Measurements from ENCODE around the gene VEPH1. TPM values are rescaled to one million over a fixed set of nuclear protein-coding genes. Genes with fewer than 3 reads are reported as not detected.

Gene VEPH1
- polyA plus RNA-seq, 1 of the 3 experiments (the other 2 are of a cell fraction), result 6.0 TPM

GRCh38 chr3:157542711-157543500 is 39.7 kb upstream of the VEPH1 start (continued):
- peak; percentile 35; the same call in 1 of the 2 replicates for TF ChIP-seq USF1 (IDR thresholded peaks at IDR 0.05; ENCODE audit: borderline replicate concordance, low read depth)
- no peak for TF ChIP-seq ELF1 (IDR thresholded peaks at IDR 0.05)
- no peak for TF ChIP-seq TEAD4 (IDR thresholded peaks at IDR 0.05; ENCODE audit: borderline replicate concordance, insufficient read depth)
- peak; percentile 42 for TF ChIP-seq CTCF (IDR thresholded peaks at IDR 0.05)

- Histone ChIP-seq H3K27me3 (ENCODE audit: insufficient read depth) (no peaks in the 10 kb centered on the region), H3K9ac (no peak overlapping the region), H3K36me3 (replicated peaks in 1 of 2; ENCODE audit: control insufficient read depth in 1 of 2, insufficient read depth in 2 of 2, low read length in 1 of 2) (no peaks in the 10 kb centered on the region), H3K27ac (ENCODE audit: low read depth in 2 of 2, low read length in 1 of 2) (no peak overlapping the region), H2AFZ (ENCODE audit: low read depth) (no peak overlapping the region), H3K9me2 (no peaks in the 10 kb centered on the region), H3K4me2 (no peak overlapping the region), H3K4me1 (ENCODE audit: control insufficient read depth in 1 of 2, insufficient read depth in 2 of 2, low read depth in 1 of 2, low read length in 1 of 2) (no peaks in the 10 kb centered on the region; a peak in 1 of 4 replicates), H3K4me3 (ENCODE audit: low read depth in 2 of 2, low read length in 1 of 2) (no peak overlapping the region), H3F3A (replicated peaks; ENCODE audit: insufficient read depth) (no peaks in the 10 kb centered on the region), H3K9me3 (no peaks in the 10 kb centered on the region), H4K20me1 (ENCODE audit: insufficient read depth) (no peaks in the 10 kb centered on the region), H3K79me2 (ENCODE audit: insufficient read depth) (no peaks in the 10 kb centered on the region)
- TF ChIP-seq FOXJ3 (CRISPR knock-in tag; IDR thresholded peaks at IDR 0.05), result no peak
- TF ChIP-seq RFX5 (IDR thresholded peaks at IDR 0.05; ENCODE audit: low read length), result no peak
- no peak for TF ChIP-seq GATA2 (CRISPR knock-in tag; IDR thresholded peaks at IDR 0.05)
- TF ChIP-seq RAD21 (IDR thresholded peaks at IDR 0.05; ENCODE audit: low read length), result no peak
- TF ChIP-seq SMC3 (IDR thresholded peaks at IDR 0.05; ENCODE audit: low read depth, low read length), result no peak
- no peak for TF ChIP-seq REST (IDR thresholded peaks at IDR 0.05; ENCODE audit: low read depth, low read length)
- no peak for TF ChIP-seq RXRA (IDR thresholded peaks at IDR 0.05; ENCODE audit: borderline replicate concordance, low read depth)
- ChIA-PET POLR2A (no interaction called here), CTCF (interaction anchor here (0.7 to 4.7 kb wide), 8 partner anchors 9 to 563 kb away, joined by 3 to 73 read pairs (median 4); no protein-coding TSS in a partner anchor)
- 90% methylated on average over 6 of the region's 6 CpGs for WGBS (ENCODE audit: low lambda C conversion rate)
- DNase-seq, result no peak
Observed at GRCh38 chr3:157541506-157542236, 38.5 kb upstream of the VEPH1 start.

Measured in SK-N-SH (cell line).